GM18909 (cell line): Measurements from ENCODE around the gene PIK3R2.
"Not testable (repeated sequence)": the region's sequence is repeated elsewhere in the genome, so short reads cannot be mapped to it uniquely, and the experiment has no call there.

Experiments used
- ATAC-seq: cut with Tn5 transposase; IDR thresholded peaks from one replicate; pipeline ENCODE4 v1.9.1; 2021; ENCODE audit warnings: mild to moderate bottlenecking; ENCODE audit not compliant: unreplicated experiment, poor library complexity

Gene PIK3R2

DNA sequence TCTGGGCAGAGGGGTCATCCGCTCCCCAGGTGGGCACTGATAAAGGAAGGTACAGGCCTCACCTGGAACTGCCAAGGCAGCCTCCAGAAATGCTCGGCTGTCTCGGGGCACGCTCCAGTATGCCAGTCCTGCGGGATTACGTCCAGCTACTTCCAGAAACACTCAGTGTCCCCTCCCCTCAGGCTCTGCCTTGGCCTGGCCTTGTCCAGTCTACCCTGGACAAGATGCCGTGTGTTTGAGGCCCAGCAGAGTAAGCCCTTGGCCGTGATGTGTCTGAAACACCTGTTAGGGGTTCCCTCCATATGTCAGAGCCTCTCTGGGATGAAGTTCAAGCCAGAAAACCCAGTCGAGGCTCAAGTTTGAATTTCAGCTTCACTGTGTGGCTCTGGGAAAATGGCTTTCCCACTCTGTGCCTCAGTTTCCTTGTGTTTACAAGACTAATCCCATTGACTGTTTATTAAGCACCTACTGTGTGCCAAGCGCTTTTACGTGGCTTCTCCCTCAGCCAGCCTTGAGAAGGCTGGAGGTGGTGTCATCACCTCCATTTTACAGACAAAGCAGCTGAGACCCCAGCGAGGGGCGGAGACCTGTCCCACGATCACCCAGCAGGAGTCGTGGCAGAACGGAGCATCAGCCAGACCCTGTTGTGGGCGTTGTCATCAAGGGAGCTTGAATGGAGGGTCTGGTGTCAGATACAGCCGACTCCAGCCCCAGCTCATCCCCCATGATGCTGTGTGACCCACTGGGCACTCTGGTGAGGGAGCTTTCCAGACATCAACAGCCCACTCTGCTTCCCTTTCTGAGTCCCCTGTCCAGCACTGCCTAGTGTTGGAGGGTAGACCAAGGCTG is 2.0 kb upstream of the PIK3R2 start:
- ATAC-seq = no peak

DNA sequence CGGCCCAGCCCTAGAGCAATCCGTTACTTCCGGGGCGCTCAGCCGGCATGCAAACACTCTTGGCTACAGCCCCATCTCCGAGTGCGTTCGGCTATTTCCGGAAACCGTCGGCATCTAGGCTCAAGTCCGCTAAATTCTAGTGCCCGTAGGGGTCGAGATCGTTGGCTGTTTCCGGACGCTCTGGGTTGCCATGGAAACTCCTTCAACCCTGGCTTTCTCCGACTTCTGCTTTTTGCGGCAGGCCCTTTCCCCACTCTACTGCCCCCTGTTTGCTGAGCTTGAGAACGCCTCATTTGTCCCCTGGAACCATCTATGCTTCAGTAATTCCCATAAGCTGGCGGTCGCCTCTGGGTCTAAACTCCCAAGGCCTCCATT is 534 bp upstream of the PIK3R2 start:
- ATAC-seq = peak; percentile 68

DNA sequence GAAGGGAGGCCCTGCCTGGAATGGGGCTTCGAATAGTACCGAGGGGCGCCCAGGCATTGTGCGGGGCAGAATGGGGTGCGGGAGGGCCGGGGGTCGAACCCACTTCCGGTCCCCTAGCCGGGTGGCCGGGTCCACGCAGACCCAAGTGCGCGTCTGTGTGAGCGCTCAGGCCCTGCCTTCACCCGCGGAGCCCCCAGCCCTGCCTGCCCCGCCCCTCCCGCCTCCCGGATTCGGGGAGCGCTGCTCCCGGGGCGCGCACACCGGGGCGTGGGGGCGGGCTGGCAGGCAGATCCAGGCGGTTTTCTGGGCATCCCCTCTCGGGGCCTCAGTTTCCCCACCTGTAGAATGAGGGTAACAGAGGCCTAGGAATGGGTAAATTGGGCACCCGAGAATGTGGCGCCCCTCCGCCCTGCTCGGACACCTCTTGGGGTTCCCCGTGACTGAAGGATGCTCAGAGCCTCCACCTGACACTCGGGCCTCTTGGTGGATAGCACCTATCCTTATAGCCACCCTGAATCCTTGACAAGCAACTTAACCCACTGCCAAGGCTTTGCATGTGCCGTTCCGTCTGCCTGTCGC is 682 bp downstream of the PIK3R2 start:
- no peak for ATAC-seq

DNA sequence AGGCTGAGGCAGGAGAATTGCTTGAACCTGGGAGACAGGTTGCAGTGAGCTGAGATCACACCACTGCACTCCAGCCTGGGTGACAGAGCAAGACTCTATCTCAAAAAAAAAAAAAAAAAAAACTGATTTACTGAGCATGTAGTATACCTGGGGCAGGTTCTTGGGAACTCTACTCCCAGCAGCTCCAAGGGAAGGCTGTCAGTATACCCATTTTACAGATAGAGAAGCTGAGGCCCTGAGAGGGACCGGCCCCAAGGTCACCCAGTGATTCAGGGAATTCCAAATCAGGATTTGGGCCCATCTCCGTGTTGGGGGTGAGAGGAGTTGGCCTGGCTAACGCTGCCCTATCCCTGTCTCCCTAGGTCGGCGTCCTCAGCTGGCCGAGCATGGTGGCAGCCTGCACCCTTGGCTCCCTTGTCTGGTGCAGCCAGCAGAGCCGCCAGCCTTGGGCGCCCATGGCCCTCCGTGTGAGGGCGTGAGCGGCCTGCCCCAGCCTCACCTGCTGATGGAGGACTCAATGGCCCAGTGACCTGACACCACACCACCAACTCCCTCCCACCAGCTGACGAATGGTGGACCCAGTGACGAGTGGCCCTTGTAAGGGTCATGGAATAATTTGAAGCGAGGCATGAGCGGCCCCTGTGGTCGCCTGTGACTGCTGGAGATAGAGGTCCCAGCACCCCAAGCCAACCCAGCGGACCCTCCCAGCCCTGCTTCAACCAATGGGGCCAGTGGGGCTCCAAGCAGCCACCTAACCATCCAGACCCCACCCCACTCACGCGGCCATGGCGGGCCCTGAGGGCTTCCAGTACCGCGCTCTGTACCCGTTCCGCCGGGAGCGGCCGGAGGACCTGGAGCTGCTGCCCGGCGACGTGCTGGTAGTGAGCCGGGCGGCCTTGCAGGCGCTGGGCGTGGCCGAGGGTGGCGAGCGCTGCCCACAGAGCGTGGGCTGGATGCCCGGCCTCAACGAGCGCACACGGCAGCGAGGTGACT is 2.4 kb downstream of the PIK3R2 start:
- ATAC-seq = no peak

DNA sequence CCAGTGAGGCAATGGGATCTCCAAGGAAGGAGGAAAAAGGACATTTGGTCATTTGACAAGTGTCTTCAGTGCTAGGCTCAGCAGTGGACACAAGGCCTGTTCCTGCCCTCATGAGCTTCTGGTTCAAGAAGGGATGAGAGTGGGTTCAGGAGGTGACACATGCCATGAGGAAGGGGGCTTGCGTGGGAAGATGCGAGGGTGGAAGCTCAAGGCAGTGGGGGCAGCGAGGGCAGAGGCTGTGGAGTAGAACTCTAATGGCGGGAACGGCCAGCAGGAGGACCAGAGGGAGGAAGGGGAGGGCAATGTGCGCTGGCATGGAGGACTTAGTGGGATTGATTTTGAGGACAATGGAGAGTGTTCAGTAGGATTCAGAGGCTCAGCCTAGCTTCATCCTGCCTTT is 3.3 kb downstream of the PIK3R2 start:
- ATAC-seq = no peak

DNA sequence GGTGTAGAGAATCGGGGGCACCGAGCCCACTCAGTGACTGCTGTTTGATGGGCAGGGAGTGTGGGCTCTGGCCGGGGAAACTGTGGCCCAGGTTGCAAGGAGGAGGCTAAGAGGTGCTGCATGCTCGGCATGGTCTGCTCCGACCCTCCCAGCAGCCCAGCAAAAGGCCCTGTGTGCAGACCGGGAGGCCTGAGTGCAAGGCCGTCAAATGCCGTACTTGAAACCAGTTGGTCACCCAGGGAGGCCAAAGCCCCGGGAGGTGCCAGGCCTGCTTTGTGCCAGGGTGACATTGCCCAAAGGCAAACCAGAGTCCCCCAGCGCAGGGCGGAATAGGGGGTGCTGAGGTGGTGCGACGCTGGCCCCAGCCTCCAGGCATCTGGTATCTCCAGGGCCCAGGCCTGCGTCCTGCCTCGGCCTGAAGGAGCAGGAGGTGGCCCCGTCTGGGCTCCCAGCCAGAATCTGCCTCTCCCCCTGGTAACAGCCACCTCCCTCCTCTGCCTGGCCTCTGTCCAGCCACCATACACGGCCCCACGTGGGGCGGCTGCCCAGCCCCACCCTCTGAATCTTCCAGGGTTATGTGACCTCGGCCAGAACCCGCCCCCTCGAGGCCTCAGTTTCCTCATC is 4.0 kb downstream of the PIK3R2 start:
- no peak for ATAC-seq

DNA sequence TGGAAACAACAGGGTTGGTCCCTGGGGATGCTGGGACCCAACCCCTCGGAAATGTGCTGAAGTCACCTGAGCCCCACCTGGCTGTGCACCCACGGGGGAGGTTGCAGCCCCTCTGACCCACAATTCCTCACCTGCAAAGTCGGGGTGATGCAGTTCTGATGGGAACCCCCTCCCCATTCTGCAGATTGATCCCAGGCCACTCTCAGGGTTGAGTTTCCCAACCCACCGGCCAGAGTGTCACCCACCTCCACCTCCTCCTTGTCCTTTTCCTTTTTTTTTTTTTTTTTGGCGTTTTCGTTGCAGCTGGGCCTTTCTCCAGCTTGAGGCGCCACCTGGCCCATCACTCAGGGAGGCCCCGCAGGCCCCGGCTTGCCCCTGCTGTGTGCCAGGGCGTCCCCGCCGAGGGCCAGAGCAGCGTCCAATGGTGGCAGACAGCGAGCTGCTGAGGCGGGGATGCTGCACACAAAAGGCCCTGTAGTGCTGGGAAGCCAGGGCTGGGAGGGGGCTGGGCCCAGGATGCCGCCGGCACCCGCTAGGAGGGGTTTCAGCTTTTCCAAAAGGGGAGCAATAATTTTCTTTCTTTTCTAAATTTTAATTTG is 4.6 kb downstream of the PIK3R2 start:
- ATAC-seq = no peak

DNA sequence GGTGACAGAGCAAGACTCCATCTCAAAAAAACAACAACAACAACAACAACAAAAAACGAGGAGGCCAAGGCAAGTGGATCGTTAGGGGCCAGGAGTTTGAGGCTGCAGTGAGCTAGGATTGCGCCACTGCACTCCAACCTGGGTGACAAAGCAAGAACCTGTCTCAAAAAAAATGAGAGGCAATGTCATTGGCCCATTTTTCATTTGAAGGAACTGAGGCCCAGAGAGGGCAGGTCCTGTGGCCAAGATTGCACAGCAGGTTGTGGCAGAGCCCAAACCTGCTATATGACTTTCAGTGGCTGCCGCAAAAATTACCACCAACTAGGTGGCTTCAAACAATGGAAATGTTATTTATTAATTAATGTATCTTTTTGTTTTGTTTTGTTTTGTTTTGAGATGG is 5.5 kb downstream of the PIK3R2 start:
- no peak for ATAC-seq

DNA sequence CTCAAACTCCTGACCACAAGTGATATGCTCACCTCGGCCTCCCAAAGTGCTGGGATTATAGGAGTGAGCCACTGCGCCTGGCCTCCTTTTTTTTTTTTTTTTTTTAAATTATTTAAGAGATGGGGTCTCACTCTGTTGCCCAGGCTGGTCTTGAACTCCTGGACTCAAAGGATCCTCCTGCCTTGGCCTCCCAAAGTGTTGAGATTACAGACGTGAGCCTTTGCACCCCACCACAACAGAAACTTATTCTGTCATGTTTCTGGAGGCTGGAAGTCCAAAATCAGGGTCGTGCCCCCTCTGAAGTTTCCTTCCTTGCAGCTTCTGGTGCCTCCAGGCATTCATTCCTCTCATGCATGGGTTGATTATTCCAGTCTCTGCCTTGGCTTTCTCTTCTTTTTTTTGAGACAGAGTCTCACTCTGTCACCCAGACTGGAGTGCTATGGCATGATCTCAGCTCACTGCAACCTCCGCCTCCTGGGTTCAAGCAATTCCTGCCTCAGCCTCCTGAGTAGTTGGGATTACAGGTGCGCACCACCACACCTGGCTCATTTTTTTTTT is 6.2 kb downstream of the PIK3R2 start:
- ATAC-seq = not testable (repeated sequence)

DNA sequence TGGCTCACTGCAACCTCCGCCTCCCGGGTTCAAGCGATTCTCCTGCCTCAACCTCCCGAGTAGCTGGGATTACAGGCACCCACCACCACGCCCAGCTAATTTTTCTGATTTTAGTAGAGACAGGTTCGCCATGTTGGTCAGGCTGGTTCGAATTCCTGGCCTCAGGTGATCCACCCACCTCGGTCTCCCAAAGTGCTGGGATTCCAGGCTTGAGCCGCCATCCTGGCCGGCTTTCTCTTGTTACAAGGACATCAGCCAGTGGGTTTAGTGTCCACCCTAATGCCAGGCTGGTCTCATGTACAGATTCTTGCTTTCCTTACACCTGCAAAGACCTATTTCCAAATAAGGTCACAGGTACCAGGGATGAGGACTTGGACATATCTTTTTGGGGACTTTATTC is 6.8 kb downstream of the PIK3R2 start:
- no peak for ATAC-seq

DNA sequence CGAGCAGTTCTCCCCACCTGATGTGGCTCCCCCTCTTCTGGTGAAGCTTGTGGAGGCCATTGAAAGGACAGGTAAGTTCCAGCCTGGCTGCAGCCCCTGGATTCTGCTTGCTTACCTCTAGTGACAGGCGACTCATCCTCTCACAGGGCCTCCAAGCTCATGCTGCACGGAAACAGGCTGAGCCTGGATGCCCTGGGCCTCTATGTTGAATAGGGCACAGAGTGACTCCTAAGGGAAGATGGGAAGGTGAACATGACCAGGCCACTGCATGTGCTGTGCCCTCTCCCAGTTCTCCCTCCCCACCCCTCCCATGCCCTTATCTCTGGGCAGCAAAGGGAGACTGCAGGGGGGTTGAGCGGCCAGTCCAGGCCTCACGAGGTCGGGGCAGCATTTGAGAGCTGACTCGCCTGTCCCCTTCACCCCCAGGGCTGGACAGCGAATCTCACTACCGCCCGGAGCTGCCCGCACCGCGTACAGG is 7.6 kb downstream of the PIK3R2 start:
- ATAC-seq = no peak

DNA sequence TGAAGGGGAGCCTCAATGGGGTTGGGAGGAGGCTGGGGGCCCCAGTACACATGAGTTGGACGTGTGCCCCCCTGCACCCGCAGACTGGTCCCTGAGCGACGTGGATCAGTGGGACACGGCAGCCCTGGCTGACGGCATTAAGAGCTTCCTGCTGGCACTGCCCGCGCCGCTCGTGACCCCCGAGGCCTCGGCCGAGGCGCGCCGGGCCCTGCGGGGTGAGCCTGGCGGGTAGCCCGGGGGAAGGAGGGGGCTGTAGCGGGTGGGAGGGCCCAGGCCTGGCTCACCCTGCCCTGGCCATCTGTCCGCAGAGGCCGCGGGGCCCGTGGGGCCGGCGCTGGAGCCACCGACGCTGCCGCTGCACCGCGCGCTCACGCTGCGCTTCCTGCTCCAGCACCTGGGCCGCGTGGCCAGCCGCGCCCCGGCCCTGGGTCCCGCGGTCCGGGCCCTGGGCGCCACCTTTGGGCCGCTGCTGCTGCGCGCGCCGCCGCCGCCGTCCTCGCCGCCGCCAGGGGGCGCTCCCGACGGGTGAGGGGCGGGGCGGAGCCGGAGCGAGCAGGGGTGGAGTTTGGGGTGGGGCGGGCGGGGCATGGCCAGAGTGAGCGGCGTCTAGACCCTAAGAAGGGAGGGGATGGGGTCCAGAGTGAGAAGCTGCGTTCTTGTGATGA is 8.1 kb downstream of the PIK3R2 start:
- peak; percentile 71 for ATAC-seq

DNA sequence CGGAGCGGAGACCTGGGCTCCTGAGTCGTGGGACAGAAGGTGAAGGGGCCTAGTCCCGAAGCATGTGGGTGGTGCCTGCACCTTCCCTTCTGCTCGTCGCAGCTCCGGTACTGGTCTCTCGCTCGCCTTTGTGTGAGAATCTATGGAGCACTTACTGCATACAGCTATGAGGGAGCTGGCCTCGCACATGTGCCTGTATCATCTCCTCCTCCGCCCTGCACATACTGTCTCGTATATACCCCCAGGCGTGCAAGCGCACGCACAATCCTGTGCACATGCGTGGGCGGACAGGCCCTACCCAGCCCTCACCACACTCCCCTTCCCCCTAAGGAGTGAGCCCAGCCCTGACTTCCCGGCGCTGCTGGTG is 8.7 kb downstream of the PIK3R2 start:
- peak; percentile 27 for ATAC-seq

DNA sequence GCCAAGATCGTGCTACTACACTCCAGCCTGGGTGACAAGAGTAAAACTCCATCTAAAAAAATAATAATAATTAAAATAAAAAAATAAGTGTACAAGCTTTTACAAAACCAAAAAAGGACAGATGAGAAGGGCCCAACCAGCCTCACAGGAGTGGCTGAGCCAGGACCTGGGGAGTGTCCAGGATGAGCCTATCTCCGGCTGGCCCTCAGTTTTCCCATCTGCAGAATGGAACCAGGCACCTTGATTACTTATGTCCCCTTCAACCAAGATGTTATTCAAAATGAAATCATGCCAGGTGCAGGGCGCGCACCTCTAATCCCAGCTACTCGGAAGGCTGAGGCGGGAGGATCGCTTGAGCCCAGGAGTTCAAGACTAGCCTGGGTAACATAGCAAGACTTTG is 11.1 kb downstream of the PIK3R2 start:
- ATAC-seq = no peak

DNA sequence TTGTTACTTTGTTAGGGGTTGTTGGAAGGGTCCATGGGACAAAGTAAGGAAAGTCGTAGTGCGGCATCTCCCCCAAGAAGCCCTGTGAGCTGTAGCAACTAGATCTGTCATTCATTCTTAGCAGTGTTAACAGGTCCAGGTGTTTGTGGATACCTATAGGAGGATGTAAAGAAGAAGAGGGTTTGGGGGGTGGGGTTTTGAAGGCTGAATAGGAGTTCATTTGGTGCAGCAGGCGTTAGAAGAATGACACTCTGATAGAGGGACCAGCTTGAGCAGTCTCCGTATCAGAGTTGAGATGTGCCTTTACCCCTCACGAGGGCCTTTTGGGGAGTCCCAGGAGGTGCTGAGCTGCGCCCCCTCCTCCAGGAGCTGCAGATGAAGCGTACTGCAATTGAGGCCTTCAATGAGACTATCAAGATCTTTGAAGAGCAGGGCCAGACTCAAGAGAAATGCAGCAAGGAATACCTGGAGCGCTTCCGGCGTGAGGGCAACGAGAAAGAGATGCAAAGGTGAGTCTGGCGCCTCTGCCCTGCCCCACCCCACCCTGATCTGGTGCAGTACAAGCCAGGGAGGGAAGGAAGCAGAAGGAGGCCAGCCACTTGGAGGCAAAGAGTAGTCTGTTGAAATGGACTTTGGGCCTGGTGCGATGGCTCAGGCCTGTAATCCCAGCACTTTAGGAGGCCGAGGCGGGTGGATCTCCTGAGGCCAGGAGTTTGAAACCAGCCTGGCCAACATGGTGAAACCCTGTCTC is 13.0 kb downstream of the PIK3R2 start:
- no peak for ATAC-seq

DNA sequence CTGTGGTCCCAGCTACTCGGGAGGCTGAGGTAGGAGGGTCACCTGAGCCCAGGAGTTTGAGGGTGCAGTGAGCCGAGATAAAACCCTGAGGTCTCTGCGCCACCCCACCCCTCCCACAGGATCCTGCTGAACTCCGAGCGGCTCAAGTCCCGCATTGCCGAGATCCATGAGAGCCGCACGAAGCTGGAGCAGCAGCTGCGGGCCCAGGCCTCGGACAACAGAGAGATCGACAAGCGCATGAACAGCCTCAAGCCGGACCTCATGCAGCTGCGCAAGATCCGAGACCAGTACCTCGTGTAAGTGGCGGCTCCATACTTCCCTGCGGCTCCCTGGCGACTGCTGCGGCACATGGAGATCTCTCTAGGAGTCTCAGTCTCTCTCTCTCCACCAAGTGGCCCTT is 14.0 kb downstream of the PIK3R2 start:
- no peak for ATAC-seq

DNA sequence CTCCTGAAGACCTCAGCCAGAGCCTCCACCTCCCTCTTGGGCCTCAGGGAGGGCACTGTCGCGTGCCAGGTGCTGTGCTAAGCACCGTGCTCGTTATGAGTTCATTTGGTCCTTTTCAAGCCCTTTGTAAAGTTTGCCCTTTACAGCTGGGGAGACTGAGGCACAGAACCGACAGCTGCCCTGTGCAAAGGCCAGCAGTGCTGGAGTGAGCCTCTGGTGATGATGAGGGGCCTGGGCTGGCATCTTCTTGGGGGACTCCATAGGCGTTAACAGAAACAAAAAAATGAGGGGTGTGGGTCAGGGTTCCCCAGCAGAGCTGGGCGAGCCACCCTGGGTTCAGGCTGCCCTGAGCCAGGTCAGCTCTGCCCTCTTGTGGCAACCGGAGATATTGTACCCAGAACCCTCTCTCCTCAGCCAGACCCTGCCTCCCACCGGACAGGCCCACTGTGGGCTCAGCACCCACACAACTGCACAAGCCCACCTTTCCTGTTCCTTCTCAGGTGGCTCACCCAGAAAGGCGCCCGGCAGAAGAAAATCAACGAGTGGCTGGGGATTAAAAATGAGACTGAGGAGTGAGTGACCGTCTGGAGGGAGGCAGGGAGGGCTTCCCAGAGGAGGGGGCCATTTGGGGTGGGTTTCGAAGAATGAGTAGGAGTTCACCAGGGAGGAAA is 15.1 kb downstream of the PIK3R2 start:
- ATAC-seq = no peak
